ENCODE data around the gene LRRC27.

GRCh38 chr10:132375795-132376297 is 43.9 kb downstream of the LRRC27 start:
- TF ChIP-seq, protein P1, sequence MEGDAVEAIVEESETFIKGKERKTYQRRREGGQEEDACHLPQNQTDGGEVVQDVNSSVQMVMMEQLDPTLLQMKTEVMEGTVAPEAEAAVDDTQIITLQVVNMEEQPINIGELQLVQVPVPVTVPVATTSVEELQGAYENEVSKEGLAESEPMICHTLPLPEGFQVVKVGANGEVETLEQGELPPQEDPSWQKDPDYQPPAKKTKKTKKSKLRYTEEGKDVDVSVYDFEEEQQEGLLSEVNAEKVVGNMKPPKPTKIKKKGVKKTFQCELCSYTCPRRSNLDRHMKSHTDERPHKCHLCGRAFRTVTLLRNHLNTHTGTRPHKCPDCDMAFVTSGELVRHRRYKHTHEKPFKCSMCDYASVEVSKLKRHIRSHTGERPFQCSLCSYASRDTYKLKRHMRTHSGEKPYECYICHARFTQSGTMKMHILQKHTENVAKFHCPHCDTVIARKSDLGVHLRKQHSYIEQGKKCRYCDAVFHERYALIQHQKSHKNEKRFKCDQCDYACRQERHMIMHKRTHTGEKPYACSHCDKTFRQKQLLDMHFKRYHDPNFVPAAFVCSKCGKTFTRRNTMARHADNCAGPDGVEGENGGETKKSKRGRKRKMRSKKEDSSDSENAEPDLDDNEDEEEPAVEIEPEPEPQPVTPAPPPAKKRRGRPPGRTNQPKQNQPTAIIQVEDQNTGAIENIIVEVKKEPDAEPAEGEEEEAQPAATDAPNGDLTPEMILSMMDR (IDR thresholded peaks at IDR 0.05; ENCODE audit: low read length): no peak
- TF ChIP-seq EZH2 (IDR thresholded peaks at IDR 0.05; ENCODE audit: borderline replicate concordance, low read length): no peak

Data from OCI-LY1 (cell line).